Suprapubic skin (tissue), 4 donors: Measurements from ENCODE around the gene ANKUB1.

Experiments
- EP300 ChIP-seq: sonication (generic); formaldehyde crosslinking; IDR thresholded peaks from one replicate; pipeline ENCODE4 v1.6.1; 2017; ENCODE audit warnings: antibody characterized with exemption
- POLR2A ChIP-seq, 2 donors: fragments of 450-650 bp; IDR thresholded peaks; one replicate each; pipeline ENCODE4 v1.6.1; 2017; ENCODE audit warnings: antibody characterized with exemption in 2 of 2, mild to moderate bottlenecking in 2 of 2, moderate library complexity in 2 of 2
- POLR2AphosphoS5 ChIP-seq, 3 donors: sonication (generic); formaldehyde crosslinking; IDR thresholded peaks; one replicate each; pipeline ENCODE4 v1.6.1; 2017; ENCODE audit warnings: antibody characterized with exemption in 3 of 3
- TF ChIP-seq, protein P1 (sequence below), 2 donors: fragments of 200-600 bp in 1 of 2; fragments of 450-650 bp in 1 of 2; sonication (generic) in 1 of 2; IDR thresholded peaks; one replicate each; pipeline ENCODE4 v1.5.1; 2016 to 2019; ENCODE audit warnings: antibody characterized with exemption in 2 of 2, mild to moderate bottlenecking in 1 of 2, moderate library complexity in 1 of 2

DNA sequence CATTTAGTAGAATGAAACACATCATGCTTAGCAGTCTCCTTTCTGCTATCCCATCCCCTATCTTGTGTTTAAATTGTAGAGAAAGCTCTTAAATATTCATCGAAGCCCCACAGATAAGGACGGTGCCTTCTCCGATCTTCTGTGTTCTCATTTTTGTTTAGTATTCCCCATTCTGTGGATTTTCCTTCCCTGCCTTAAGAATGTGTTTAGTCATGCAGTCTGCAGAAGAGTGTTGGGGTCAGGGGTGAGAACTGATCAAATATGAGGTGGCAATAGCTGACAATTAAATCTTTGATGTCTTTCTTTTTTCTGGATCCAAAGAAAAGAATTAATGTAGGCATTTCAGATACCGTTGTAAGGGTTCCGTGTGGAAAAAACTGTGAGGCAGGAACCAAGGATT lies 9.3 kb upstream of the ANKUB1 start:
- TF ChIP-seq, protein P1, sequence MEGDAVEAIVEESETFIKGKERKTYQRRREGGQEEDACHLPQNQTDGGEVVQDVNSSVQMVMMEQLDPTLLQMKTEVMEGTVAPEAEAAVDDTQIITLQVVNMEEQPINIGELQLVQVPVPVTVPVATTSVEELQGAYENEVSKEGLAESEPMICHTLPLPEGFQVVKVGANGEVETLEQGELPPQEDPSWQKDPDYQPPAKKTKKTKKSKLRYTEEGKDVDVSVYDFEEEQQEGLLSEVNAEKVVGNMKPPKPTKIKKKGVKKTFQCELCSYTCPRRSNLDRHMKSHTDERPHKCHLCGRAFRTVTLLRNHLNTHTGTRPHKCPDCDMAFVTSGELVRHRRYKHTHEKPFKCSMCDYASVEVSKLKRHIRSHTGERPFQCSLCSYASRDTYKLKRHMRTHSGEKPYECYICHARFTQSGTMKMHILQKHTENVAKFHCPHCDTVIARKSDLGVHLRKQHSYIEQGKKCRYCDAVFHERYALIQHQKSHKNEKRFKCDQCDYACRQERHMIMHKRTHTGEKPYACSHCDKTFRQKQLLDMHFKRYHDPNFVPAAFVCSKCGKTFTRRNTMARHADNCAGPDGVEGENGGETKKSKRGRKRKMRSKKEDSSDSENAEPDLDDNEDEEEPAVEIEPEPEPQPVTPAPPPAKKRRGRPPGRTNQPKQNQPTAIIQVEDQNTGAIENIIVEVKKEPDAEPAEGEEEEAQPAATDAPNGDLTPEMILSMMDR (IDR thresholded peaks at IDR 0.05), result no peak
- TF ChIP-seq POLR2A (IDR thresholded peaks at IDR 0.05), result no peak
- TF ChIP-seq POLR2AphosphoS5 (IDR thresholded peaks at IDR 0.05), result no peak
- no peak for TF ChIP-seq EP300
